Measurements from ENCODE around the gene SLC7A6OS.
A peak's percentile ranks its signal among the peaks of the same experiment; 100 is the strongest.

The SLC7A6OS gene

GRCh38 chr16:68310774-68311511 is at the start of gene SLC7A6OS, which contains the start of gene PRMT7:
SLC7A6OS (minus strand) TSS chr16:68310946; CDS start chr16:68310926, 20 bp downstream.
PRMT7 (plus strand) TSS chr16:68311019; CDS start chr16:68315980, 4,961 bp downstream.
- peak; percentile 62 for DNase-seq

GRCh38 chr16:68359398-68360191 is 48.8 kb upstream of the SLC7A6OS start:
- DNase-seq = no peak

- no peak for DNase-seq
Measured at GRCh38 chr16:68358951-68359350, 48.2 kb upstream of the SLC7A6OS start.

GRCh38 chr16:68357923-68358322 is 47.2 kb upstream of the SLC7A6OS start:
- no peak for DNase-seq

- no peak for DNase-seq
Measured at GRCh38 chr16:68357521-68357922, 46.8 kb upstream of the SLC7A6OS start.

GRCh38 chr16:68356919-68357286 is 46.2 kb upstream of the SLC7A6OS start:
- DNase-seq = no peak

- no peak for DNase-seq
Measured at GRCh38 chr16:68356249-68356918, 45.6 kb upstream of the SLC7A6OS start.

- DNase-seq = no peak
Measured at GRCh38 chr16:68355447-68356248, 44.9 kb upstream of the SLC7A6OS start.

GRCh38 chr16:68354816-68355215 is 44.1 kb upstream of the SLC7A6OS start:
- no peak for DNase-seq

GRCh38 chr16:68353366-68353765 is 42.6 kb upstream of the SLC7A6OS start:
- DNase-seq = no peak

GRCh38 chr16:68351991-68352431 is 41.3 kb upstream of the SLC7A6OS start:
- no peak for DNase-seq

- DNase-seq = no peak
Measured at GRCh38 chr16:68351463-68351862, 40.7 kb upstream of the SLC7A6OS start.

- no peak for DNase-seq
Measured at GRCh38 chr16:68350813-68351350, 40.1 kb upstream of the SLC7A6OS start.

GRCh38 chr16:68349838-68350410 is 39.2 kb upstream of the SLC7A6OS start:
- no peak for DNase-seq

GRCh38 chr16:68348639-68349445 is 38.1 kb upstream of the SLC7A6OS start:
- DNase-seq = no peak

GRCh38 chr16:68347605-68348004 is 36.9 kb upstream of the SLC7A6OS start:
- no peak for DNase-seq

GRCh38 chr16:68346892-68347480 is 36.2 kb upstream of the SLC7A6OS start:
- DNase-seq = no peak

- no peak for DNase-seq
Measured at GRCh38 chr16:68345958-68346635, 35.4 kb upstream of the SLC7A6OS start.

- no peak for DNase-seq
Measured at GRCh38 chr16:68345351-68345810, 34.6 kb upstream of the SLC7A6OS start.

- no peak for DNase-seq
Measured at GRCh38 chr16:68344252-68344651, 33.5 kb upstream of the SLC7A6OS start.
